GM12892 (cell line): ENCODE measurements around the gene CRYGS.

Experiments used
- POLR2A ChIP-seq: IDR thresholded peaks from 2 replicates; pipeline ENCODE4 v1.6.1; 2011; ENCODE audit warnings: low read depth, low read length, control low read depth
- POLR2AphosphoS5 ChIP-seq: IDR thresholded peaks from 2 replicates; pipeline ENCODE4 v1.6.1; 2011; ENCODE audit warnings: low read depth, low read length, control low read depth
- TAF1 ChIP-seq: IDR thresholded peaks from 2 replicates; pipeline ENCODE4 v1.6.1; 2011; ENCODE audit warnings: low read depth, mild to moderate bottlenecking, control low read depth, low read length, borderline replicate concordance

- TF ChIP-seq POLR2AphosphoS5 (no peak), POLR2A (no peak), TAF1 (no peak)
Measured at GRCh38 chr3:186493525-186494255, 50.5 kb downstream of the CRYGS start.
